H1 (cell line): ENCODE data around the gene KCNH6. TPM values are rescaled to one million over a fixed set of nuclear protein-coding genes. Genes with fewer than 3 reads are reported as not detected.

Experiments
- CTCF ChIA-PET: fragments of 300-600 bp; sonication (Branson Sonifier 250); formaldehyde crosslinking; loops from one replicate; lab custom pipeline; 2021; ENCODE audit not compliant: partially characterized antibody; lab: Charles Lee
- POLR2A ChIA-PET: fragments of 300-600 bp; sonication (Branson Sonifier 250); formaldehyde crosslinking; loops from one replicate; lab custom pipeline; 2021; ENCODE audit warnings: inconsistent platforms; ENCODE audit not compliant: partially characterized antibody; lab: Charles Lee
- DNase-seq, 2 experiments: peaks; one replicate each; pipeline versions ENCODE4 v3.0.0 to v3.0.0-alpha.2; 2010 to 2022; ENCODE audit warnings: low spot score in 2 of 2, low read depth in 1 of 2, mixed read lengths in 1 of 2
- FAIRE-seq: peaks from 2 replicates; lab custom pipeline; 2011; peaks lifted over from hg19 to GRCh38; lab: Jason Lieb, UNC
- H2AFZ ChIP-seq: 2 replicates; pipeline ENCODE4 v1.8.1; 2012; ENCODE audit warnings: low read length, inconsistent platforms
- H2AK5ac ChIP-seq: 2 replicates; pipeline ENCODE4 v1.6.1; 2013; ENCODE audit warnings: low read depth, low read length
- H2BK120ac ChIP-seq: replicated peaks from 2 replicates; pipeline ENCODE3; 2013; ENCODE audit warnings: low read depth, low read length, inconsistent platforms
- H2BK12ac ChIP-seq: 2 replicates; pipeline ENCODE4 v1.6.1; 2013; ENCODE audit warnings: low read depth, low read length
- H2BK15ac ChIP-seq: 2 replicates; pipeline ENCODE4 v1.6.1; 2013; ENCODE audit warnings: low read length
- H2BK20ac ChIP-seq: 2 replicates; pipeline ENCODE4 v1.6.1; 2013; ENCODE audit warnings: low read length
- H2BK5ac ChIP-seq: 2 replicates; pipeline ENCODE4 v1.6.1; 2013; ENCODE audit warnings: low read depth, low read length
- H3K14ac ChIP-seq: 2 replicates; pipeline ENCODE4 v1.6.1; 2013; ENCODE audit warnings: inconsistent platforms; ENCODE audit not compliant: insufficient read length
- H3K18ac ChIP-seq: 2 replicates; pipeline ENCODE4 v1.6.1; 2013; ENCODE audit warnings: low read length; ENCODE audit errors: extremely low read depth
- H3K23ac ChIP-seq: 2 replicates; pipeline ENCODE4 v1.6.1; 2013; ENCODE audit warnings: inconsistent platforms; ENCODE audit not compliant: insufficient read length
- H3K23me2 ChIP-seq: 2 replicates; pipeline ENCODE4 v1.6.1; 2013; ENCODE audit warnings: low read depth, low read length
- H3K27ac ChIP-seq: 2 replicates; pipeline ENCODE4 v1.6.1; 2011; ENCODE audit warnings: low read depth, low read length, inconsistent platforms
- H3K27me3 ChIP-seq, 4 experiments: replicated peaks in 1 of 4; 1 replicate in 1 of 4; 2 replicates in 3 of 4; pipeline versions ENCODE4 v1.6.1 to v1.8.1; 2011 to 2013; ENCODE audit warnings: low read length in 3 of 4, mild to moderate bottlenecking in 3 of 4, inconsistent platforms in 2 of 4, mixed read lengths in 2 of 4, moderate library complexity in 1 of 4; ENCODE audit not compliant: control insufficient read depth in 3 of 4, insufficient read depth in 3 of 4; ENCODE audit errors: extremely low read depth in 1 of 4
- H3K36me3 ChIP-seq, 4 experiments: 2 replicates each; pipeline versions ENCODE4 v1.6.1 to v1.8.1; 2011 to 2013; ENCODE audit warnings: mild to moderate bottlenecking in 4 of 4, low read length in 3 of 4, moderate library complexity in 2 of 4, control low read depth in 1 of 4, inconsistent platforms in 1 of 4; ENCODE audit not compliant: insufficient read depth in 4 of 4, control insufficient read depth in 2 of 4
- H3K4ac ChIP-seq: replicated peaks from 2 replicates; pipeline ENCODE3; 2013; ENCODE audit warnings: low read length, low read depth, mixed read lengths, inconsistent platforms; ENCODE audit not compliant: insufficient read length
- H3K4me1 ChIP-seq, 4 experiments: replicated peaks in 1 of 4; 1 replicate in 1 of 4; 2 replicates in 3 of 4; pipeline versions ENCODE4 v1.6.1 to v1.8.1; 2011 to 2013; ENCODE audit warnings: low read length in 3 of 4, inconsistent platforms in 2 of 4, mixed read lengths in 1 of 4; ENCODE audit not compliant: insufficient read depth in 4 of 4, control insufficient read depth in 3 of 4
- H3K4me2 ChIP-seq, 2 experiments: 2 replicates each; pipeline versions ENCODE4 v1.6.1 to v1.8.1; 2011 to 2013; ENCODE audit warnings: low read depth in 2 of 2, low read length in 2 of 2, control low read depth in 1 of 2, inconsistent platforms in 1 of 2, mild to moderate bottlenecking in 1 of 2; ENCODE audit not compliant: insufficient read depth in 1 of 2
- H3K4me3 ChIP-seq, 4 experiments: fragments of 200-600, 300-600 bp in 1 of 4; sonication (generic), shearing (Covaris generic), sonication (Bioruptor Twin) in 1 of 4; 2 replicates each; pipeline versions ENCODE4 v1.5.1 to v1.8.1; 2011 to 2016; ENCODE audit warnings: low read length in 4 of 4, low read depth in 3 of 4, control low read depth in 2 of 4, inconsistent platforms in 2 of 4, mild to moderate bottlenecking in 2 of 4, mixed read lengths in 1 of 4, moderate library complexity in 1 of 4; ENCODE audit not compliant: insufficient read depth in 2 of 4; ENCODE audit errors: extremely low read depth in 1 of 4
- H3K56ac ChIP-seq: replicated peaks from 2 replicates; pipeline ENCODE3; 2013; ENCODE audit warnings: low read depth, mild to moderate bottlenecking, mixed read lengths, low read length, inconsistent platforms; ENCODE audit not compliant: insufficient read length
- H3K79me1 ChIP-seq: 2 replicates; pipeline ENCODE4 v1.6.1; 2013; ENCODE audit warnings: low read depth, low read length, control low read depth
- H3K79me2 ChIP-seq, 2 experiments: 2 replicates each; pipeline versions ENCODE4 v1.6.1 to v1.8.1; 2012 to 2013; ENCODE audit warnings: low read length in 2 of 2, mild to moderate bottlenecking in 2 of 2, inconsistent platforms in 1 of 2; ENCODE audit not compliant: insufficient read depth in 2 of 2, control insufficient read depth in 1 of 2
- H3K9ac ChIP-seq, 4 experiments: replicated peaks in 1 of 4; 1 replicate in 1 of 4; 2 replicates in 3 of 4; pipeline versions ENCODE4 v1.6.1 to v1.8.1; 2011 to 2013; ENCODE audit warnings: low read depth in 3 of 4, low read length in 3 of 4, control low read depth in 2 of 4, mild to moderate bottlenecking in 2 of 4, moderate library complexity in 2 of 4, inconsistent platforms in 1 of 4; ENCODE audit errors: extremely low read depth in 1 of 4
- H3K9me3 ChIP-seq, 2 experiments: 2 replicates each; pipeline versions ENCODE4 v1.6.1 to v1.8.1; 2012 to 2013; ENCODE audit warnings: mild to moderate bottlenecking in 2 of 2, moderate library complexity in 2 of 2, control low read depth in 1 of 2, inconsistent platforms in 1 of 2, low read depth in 1 of 2, low read length in 1 of 2, mixed read lengths in 1 of 2; ENCODE audit not compliant: insufficient read depth in 2 of 2
- H4K20me1 ChIP-seq, 2 experiments: replicated peaks in 1 of 2; 2 replicates each; pipeline versions ENCODE3 to v1.8.1; 2011 to 2013; ENCODE audit warnings: inconsistent platforms in 2 of 2, low read length in 2 of 2, mild to moderate bottlenecking in 1 of 2; ENCODE audit not compliant: insufficient read depth in 2 of 2, control insufficient read depth in 1 of 2
- H4K5ac ChIP-seq: 2 replicates; pipeline ENCODE4 v1.6.1; 2013; ENCODE audit warnings: low read length, low read depth, mixed read lengths, inconsistent platforms; ENCODE audit not compliant: insufficient read length
- H4K8ac ChIP-seq: 2 replicates; pipeline ENCODE4 v1.8.0; 2013; ENCODE audit warnings: mild to moderate bottlenecking, moderate library complexity, low read length, inconsistent platforms; ENCODE audit not compliant: insufficient read depth; ENCODE audit errors: extremely low read depth
- H4K91ac ChIP-seq: replicated peaks from 2 replicates; pipeline ENCODE3; 2013; ENCODE audit warnings: low read length, mixed read lengths, inconsistent platforms; ENCODE audit not compliant: insufficient read length
- KDM4A ChIP-seq: IDR thresholded peaks from one replicate; pipeline ENCODE4 v1.7.1; 2012; ENCODE audit warnings: low read depth, mild to moderate bottlenecking, moderate library complexity, low read length, inconsistent platforms; ENCODE audit not compliant: severe bottlenecking
- SRF ChIP-seq: IDR thresholded peaks from 2 replicates; pipeline ENCODE4 v1.6.1; 2011; ENCODE audit warnings: mild to moderate bottlenecking, low read depth, low read length, moderate library complexity
- TAF7 ChIP-seq: optimal IDR thresholded peaks from 2 replicates; pipeline ENCODE3; 2011; ENCODE audit warnings: low read depth, mild to moderate bottlenecking, inconsistent platforms, low read length, moderate library complexity, borderline replicate concordance
- WGBS, 2 experiments: shearing (Covaris generic) in 1 of 2; methylation state at CpG; one replicate each; pipeline versions ENCODE4 v1.1.6 to v1.1.7; 2013 to 2015; ENCODE audit warnings: low lambda C conversion rate in 2 of 2, mixed read lengths in 2 of 2, inconsistent platforms in 1 of 2, low coverage in 1 of 2, missing lambda C conversion rate in 1 of 2; ENCODE audit not compliant: insufficient replicate concordance in 2 of 2, insufficient coverage in 1 of 2, insufficient read length in 1 of 2; ENCODE audit errors: extremely low coverage in 1 of 2, missing lambda C conversion rate in 1 of 2; 5-methylcytosine and 5-hydroxymethylcytosine counted together
- polyA plus RNA-seq, 7 experiments: library from polyadenylated mRNA; depleted of rRNA in 3 of 7; stranded (reverse) in 5 of 7; unstranded in 2 of 7; fragments of >200 nt in 5 of 7; fragments of 200-250 nt in 2 of 7; gene quantifications; 1 replicate in 5 of 7; 2 replicates in 1 of 7; 4 replicates in 1 of 7; pipeline versions ENCODE4 v1.2.1 to v1.2.3, GENCODE V29; 2011 to 2013; ENCODE audit warnings: missing spikeins in 2 of 7, mixed read lengths in 2 of 7
- total RNA-seq: library from RNA; stranded (reverse); fragmentation: NEBNext Ultra II Directional; extraction: Animal tissue kit (Norgen Biotek cat#: 25700); gene quantifications from 2 replicates; pipeline ENCODE4 v1.2.1, GENCODE V29; 2021
- TF ChIP-seq, protein P1 (sequence below): IDR thresholded peaks from 2 replicates; pipeline ENCODE4 v1.6.1; 2012; ENCODE audit warnings: inconsistent platforms
- TF ChIP-seq, protein P2 (sequence below): IDR thresholded peaks from 2 replicates; pipeline ENCODE4 v1.6.1; 2012; ENCODE audit warnings: low read length, inconsistent platforms

The KCNH6 gene
- total and polyA plus RNA-seq, 2 of the 8 experiments (the other 6 are each of a cell fraction or from before 2014, with no cell fraction given): 1.8 to 3.6 TPM

DNA sequence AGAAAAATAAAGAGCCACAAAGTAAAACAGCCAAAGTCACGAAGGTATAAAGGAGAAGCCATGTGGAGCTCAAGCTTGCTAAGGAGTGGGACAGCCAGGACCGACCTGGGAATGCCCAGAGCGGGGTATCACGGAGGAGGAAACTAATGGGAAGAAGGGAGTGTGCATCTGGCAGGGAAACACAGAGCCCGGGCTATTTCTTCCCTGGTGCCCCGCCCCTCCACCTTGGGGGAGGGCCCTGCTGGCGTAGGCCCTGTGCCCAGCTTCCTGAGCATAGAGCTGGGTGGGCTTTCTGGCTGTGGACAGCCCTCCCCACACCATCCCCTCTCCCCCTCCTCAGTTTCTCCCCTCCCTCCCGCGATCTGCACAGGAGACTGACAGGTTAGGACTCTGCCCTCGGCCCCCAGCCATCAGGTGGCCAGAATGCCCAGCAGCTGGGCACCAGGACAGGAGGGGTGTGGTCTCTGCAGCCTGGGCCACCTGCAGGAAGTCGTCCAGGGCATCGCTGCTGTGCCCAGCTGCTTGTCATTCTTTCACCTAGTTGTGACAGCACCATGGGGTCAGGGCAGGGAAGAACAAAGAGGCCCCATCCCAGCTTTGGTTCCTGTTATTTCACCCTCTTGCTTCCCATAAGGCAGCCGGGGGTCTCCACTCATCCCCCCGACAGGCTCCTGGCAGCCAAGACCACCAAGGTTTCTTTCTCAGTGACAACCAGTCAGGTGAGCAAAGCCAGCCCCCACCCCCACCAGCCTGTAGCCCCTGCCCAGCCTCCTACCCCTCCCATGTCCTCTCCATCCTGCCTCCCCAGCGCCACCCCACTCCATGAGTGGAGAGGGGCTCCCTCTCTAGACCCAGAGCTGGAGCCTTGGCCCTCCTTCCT lies 20.0 kb downstream of the KCNH6 start:
- WGBS, 2 experiments: 70% methylated on average over 13 of the region's 15 CpGs; no CpG with 5 or more reads in 1 of the 2 experiments
- Histone ChIP-seq H2BK20ac (no peak overlapping the region), H2BK5ac (no peak overlapping the region), H2BK120ac (no peak overlapping the region), H3K79me2 (no peaks in the 10 kb centered on the region), H3K27ac (no peak overlapping the region), H3K4me1 (peaks cover 0 to 13% (median 3%) of the 10 kb centered on the region in 4 experiments; a peak in 5 of 7 replicates), H3K4ac (no peak overlapping the region), H2AK5ac (no peak overlapping the region), H3K23me2 (peaks cover 3% of the 10 kb centered on the region; the same call in 1 of the 2 replicates), H3K9ac (no peak overlapping the region), H3K23ac (no peak overlapping the region), H3K14ac (no peak overlapping the region), H3K4me3 (no peak overlapping the region), H2BK12ac (no peak overlapping the region; the same call in 1 of the 2 replicates), H2AFZ (no peak overlapping the region), H4K20me1 (no peaks in the 10 kb centered on the region), H4K91ac (no peak overlapping the region), H2BK15ac (no peak overlapping the region), H3K36me3 (no peaks in the 10 kb centered on the region), H3K9me3 (no peaks in the 10 kb centered on the region), H3K56ac (no peak overlapping the region), H3K4me2 (no peak overlapping the region), H3K27me3 (peaks cover 0 to 16% (median 11%) of the 10 kb centered on the region in 4 experiments; a peak in 5 of 7 replicates), H3K79me1 (no peaks in the 10 kb centered on the region), H4K8ac (no peak overlapping the region), H4K5ac (no peak overlapping the region), H3K18ac (no peak overlapping the region)
- TF ChIP-seq SRF: no peak
- TF ChIP-seq, protein P1, sequence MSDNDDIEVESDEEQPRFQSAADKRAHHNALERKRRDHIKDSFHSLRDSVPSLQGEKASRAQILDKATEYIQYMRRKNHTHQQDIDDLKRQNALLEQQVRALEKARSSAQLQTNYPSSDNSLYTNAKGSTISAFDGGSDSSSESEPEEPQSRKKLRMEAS: no peak
- TF ChIP-seq, protein P2, sequence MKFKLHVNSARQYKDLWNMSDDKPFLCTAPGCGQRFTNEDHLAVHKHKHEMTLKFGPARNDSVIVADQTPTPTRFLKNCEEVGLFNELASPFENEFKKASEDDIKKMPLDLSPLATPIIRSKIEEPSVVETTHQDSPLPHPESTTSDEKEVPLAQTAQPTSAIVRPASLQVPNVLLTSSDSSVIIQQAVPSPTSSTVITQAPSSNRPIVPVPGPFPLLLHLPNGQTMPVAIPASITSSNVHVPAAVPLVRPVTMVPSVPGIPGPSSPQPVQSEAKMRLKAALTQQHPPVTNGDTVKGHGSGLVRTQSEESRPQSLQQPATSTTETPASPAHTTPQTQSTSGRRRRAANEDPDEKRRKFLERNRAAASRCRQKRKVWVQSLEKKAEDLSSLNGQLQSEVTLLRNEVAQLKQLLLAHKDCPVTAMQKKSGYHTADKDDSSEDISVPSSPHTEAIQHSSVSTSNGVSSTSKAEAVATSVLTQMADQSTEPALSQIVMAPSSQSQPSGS: no peak
- no peak for TF ChIP-seq KDM4A
- TF ChIP-seq TAF7: no peak
- POLR2A ChIA-PET: interaction anchor here (0.6 to 0.8 kb wide), 2 partner anchors 11 to 424 kb away, joined by 3 to 4 read pairs; no protein-coding TSS in a partner anchor
- DNase-seq: no peak
- CTCF ChIA-PET: interaction anchor here (0.8 to 3.4 kb wide), 13 partner anchors 12 to 155 kb away, joined by 3 to 17 read pairs (median 3); no protein-coding TSS in a partner anchor
- no peak for FAIRE-seq
